ENCODE data around the gene OLFM4. TPM values are rescaled to one million over a fixed set of nuclear protein-coding genes. Genes with fewer than 3 reads are reported as not detected.

The OLFM4 gene
- total RNA-seq, 6 experiments from 2014 or later = not detected

DNA sequence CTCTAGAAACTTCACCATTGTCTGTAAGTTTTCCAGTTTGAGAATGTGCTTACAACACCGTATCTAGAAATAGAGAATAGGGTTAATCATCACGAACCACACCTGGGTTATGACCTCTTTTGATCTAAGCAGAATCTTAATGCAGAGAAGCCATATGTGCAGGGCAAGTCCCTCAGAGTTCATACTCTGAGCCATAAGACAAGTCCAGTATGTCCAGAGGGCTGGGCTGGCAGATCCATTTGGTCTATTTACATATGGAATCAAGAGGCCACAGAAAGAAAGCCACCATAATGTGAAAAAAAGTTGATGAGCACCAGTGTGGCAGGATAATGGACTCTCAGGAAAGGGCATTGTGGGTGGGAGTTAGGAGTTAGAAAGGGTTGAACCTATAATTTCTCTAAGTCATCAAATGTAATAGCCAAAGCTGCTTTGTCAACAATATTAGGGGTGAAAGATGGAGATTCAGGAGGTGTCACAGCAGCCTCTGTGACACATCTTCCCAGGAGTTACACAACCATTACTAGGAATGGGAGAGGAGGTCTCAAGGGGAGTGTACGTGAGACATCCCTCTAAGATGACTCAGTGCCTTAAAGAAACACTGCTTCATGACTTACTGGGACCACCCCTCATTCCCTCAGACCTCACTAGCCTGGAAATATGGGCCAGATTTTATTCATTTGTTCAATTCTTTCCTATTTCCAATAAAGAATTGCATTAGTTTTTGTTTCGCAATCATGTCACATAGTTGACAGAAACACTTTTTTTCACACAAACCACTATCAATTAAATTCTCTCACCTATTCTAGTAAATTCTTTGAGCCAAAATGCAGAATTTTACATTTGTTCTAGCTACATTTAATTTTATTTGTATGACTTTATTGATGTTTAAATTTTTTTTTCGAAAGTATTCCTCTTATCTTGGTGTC lies 30.4 kb upstream of the OLFM4 start:
- Mint-ChIP-seq H3K4me3 (no peak overlapping the region), H3K36me3 (ENCODE audit: low read depth) (no peaks in the 10 kb centered on the region), H3K27ac (no peak overlapping the region), H3K9me3 (peaks cover 12% of the 10 kb centered on the region), H3K27me3 (ENCODE audit: insufficient read depth) (no peaks in the 10 kb centered on the region), H3K4me1 (ENCODE audit: low read depth) (no peaks in the 10 kb centered on the region)
- DNase-seq = no peak
- TF ChIP-seq, protein P1, sequence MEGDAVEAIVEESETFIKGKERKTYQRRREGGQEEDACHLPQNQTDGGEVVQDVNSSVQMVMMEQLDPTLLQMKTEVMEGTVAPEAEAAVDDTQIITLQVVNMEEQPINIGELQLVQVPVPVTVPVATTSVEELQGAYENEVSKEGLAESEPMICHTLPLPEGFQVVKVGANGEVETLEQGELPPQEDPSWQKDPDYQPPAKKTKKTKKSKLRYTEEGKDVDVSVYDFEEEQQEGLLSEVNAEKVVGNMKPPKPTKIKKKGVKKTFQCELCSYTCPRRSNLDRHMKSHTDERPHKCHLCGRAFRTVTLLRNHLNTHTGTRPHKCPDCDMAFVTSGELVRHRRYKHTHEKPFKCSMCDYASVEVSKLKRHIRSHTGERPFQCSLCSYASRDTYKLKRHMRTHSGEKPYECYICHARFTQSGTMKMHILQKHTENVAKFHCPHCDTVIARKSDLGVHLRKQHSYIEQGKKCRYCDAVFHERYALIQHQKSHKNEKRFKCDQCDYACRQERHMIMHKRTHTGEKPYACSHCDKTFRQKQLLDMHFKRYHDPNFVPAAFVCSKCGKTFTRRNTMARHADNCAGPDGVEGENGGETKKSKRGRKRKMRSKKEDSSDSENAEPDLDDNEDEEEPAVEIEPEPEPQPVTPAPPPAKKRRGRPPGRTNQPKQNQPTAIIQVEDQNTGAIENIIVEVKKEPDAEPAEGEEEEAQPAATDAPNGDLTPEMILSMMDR (IDR thresholded peaks at IDR 0.05) = no peak

DNA sequence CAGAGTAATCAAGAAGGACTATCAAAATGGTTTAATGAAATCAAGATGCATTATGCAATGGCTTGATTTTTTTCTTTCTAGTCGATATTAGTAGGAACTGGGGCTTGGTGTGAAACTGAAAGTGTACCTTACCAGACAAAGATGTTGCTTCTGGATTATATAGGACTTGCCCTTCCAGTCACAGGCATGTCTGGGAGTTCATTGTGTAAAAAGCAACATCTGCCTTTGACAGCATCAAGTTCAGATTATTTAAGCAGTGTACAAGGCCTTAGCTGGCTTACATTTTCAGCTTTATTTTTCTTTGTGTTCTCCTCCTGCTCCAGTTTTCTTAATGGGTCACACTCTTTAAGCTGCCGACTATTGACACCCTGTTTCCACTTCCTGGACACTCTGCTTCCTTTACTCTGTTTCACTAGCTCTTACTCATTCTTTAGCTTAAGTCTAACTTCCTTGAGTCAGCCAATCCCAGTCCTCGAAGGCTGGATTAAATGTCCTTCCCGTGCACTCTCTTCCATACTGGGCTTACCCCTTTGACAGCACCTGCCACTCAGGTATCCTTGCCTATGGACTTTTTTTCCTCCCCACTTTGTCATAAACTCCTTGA lies 29.4 kb upstream of the OLFM4 start:
- TF ChIP-seq, protein P1 (IDR thresholded peaks at IDR 0.05) = no peak
- Mint-ChIP-seq H3K27me3 (ENCODE audit: insufficient read depth) (no peaks in the 10 kb centered on the region), H3K4me1 (ENCODE audit: low read depth) (no peaks in the 10 kb centered on the region), H3K9me3 (peaks cover 12% of the 10 kb centered on the region), H3K36me3 (ENCODE audit: low read depth) (no peaks in the 10 kb centered on the region), H3K27ac (no peak overlapping the region), H3K4me3 (no peak overlapping the region)
- no peak for DNase-seq

DNA sequence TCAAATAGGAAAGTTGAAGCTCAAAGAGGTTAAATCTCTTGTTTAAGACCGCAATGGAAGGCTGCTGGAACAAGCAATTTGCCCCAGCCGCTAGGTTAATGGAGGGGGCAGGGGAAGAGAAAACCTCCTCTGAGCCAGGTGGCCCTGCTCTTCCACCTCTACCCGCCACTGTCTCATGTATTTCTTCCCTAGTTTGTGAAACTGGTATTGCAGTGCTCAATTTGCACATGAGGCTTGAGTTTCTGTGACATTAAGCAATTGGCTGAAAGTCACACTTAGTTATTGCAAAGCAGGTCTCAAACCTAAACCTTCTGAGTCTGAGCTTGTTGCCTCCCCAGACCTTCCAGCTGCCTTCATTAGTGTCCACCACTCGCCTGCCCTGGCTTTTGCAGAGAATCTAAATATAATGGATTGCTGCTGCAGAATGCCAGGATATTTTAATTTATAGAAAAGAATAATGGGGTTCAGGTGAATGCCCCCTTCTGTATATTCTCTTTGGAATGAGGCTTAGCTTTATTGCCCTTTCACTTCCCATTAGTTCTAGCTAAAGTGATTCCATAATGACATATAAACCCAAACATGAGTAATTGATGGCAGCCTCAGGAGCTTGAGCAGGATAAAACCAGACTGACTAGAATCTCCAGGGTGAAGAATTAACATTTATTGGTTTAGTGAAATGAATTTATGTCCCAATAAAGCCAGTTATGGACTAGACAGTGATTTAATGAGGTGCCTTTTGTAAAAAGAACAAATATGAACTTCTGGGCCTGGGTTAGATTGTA lies 27.0 kb upstream of the OLFM4 start:
- no peaks in the 10 kb centered on the region for H3K27me3 Mint-ChIP-seq (ENCODE audit: insufficient read depth)
- peaks cover 27% of the 10 kb centered on the region for H3K9me3 Mint-ChIP-seq
- H3K4me1 Mint-ChIP-seq (ENCODE audit: low read depth) = no peaks in the 10 kb centered on the region
- TF ChIP-seq, protein P1 (IDR thresholded peaks at IDR 0.05) = no peak
- no peak overlapping the region for H3K27ac Mint-ChIP-seq
- H3K36me3 Mint-ChIP-seq (ENCODE audit: low read depth) = no peaks in the 10 kb centered on the region
- no peak overlapping the region for H3K4me3 Mint-ChIP-seq
- DNase-seq = no peak

DNA sequence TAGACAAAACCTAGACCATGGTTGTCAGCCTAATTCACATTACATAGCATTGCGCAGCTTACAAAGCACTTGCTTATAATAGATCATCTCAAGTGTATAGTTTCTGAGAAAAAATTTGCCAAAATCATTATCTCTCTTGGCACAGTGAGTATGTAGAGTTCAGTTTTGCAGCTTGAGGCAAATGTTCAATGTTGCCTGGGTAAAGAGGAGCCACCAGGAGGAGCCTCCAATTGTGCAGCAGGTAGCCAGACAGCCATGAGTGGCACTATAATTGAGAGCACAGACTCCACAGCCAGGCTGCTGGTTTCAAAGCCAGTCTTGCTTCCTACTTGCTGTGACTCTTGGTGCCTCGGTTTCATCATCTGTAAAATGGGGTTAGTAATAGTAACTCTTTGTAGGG lies 24.0 kb upstream of the OLFM4 start:
- no peak for DNase-seq
- TF ChIP-seq, protein P1 (IDR thresholded peaks at IDR 0.05) = no peak
- H3K9me3 Mint-ChIP-seq = peaks cover 40% of the 10 kb centered on the region
- H3K27me3 Mint-ChIP-seq (ENCODE audit: insufficient read depth) = no peaks in the 10 kb centered on the region
- no peaks in the 10 kb centered on the region for H3K4me1 Mint-ChIP-seq (ENCODE audit: low read depth)
- H3K4me3 Mint-ChIP-seq = no peak overlapping the region
- H3K36me3 Mint-ChIP-seq (ENCODE audit: low read depth) = peaks cover 7% of the 10 kb centered on the region; the same call in 1 of the 2 replicates
- no peak overlapping the region for H3K27ac Mint-ChIP-seq

DNA sequence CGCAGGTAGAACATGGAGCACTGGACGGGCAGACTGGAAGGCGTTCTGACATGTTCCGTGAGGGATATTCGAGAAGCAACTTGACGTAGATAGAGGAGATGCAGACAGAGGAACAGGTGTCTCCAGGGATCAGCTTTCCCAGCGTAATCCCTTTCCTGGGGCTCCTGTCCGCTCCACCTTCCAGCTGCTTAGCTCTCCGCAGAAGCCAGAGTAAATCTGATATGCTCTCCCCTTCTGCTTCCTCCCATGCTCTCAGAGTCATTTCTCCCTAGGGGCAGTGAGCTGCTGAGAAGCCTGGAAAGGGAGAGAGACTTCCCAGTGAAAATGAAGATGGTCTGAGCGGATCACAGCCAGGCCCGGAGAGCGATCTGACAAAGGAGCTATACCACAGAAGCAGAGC lies 23.0 kb upstream of the OLFM4 start:
- H3K27ac Mint-ChIP-seq = no peak overlapping the region

More for the DNA sequence above, 23.0 kb upstream of the OLFM4 start:
- Mint-ChIP-seq H3K27me3 (ENCODE audit: insufficient read depth) (no peaks in the 10 kb centered on the region), H3K36me3 (ENCODE audit: low read depth) (peaks cover 7% of the 10 kb centered on the region; the same call in 1 of the 2 replicates), H3K4me1 (ENCODE audit: low read depth) (no peaks in the 10 kb centered on the region), H3K4me3 (no peak overlapping the region), H3K9me3 (peaks cover 39% of the 10 kb centered on the region)
- no peak for DNase-seq
- TF ChIP-seq, protein P1 (IDR thresholded peaks at IDR 0.05) = no peak
